Duodenal mucosa (tissue), 2 donors: ENCODE data around the gene ACBD6.

Experiments
- H3K27ac ChIP-seq: one replicate; pipeline ENCODE4 v1.7.0; 2013; ENCODE audit warnings: low read depth, low read length
- H3K27me3 ChIP-seq, 2 donors: one replicate each; pipeline ENCODE4 v1.7.0; 2013; ENCODE audit warnings: low read length in 2 of 2, control low read depth in 1 of 2; ENCODE audit not compliant: insufficient read depth in 2 of 2, control insufficient read depth in 1 of 2
- H3K36me3 ChIP-seq, 2 donors: one replicate each; pipeline ENCODE4 v1.7.0; 2013; ENCODE audit warnings: low read length in 2 of 2, control low read depth in 1 of 2; ENCODE audit not compliant: insufficient read depth in 2 of 2, control insufficient read depth in 1 of 2
- H3K4me1 ChIP-seq, 2 donors: one replicate each; pipeline ENCODE4 v1.7.0; 2013; ENCODE audit warnings: low read length in 2 of 2, control low read depth in 1 of 2; ENCODE audit not compliant: insufficient read depth in 2 of 2, control insufficient read depth in 1 of 2
- H3K4me3 ChIP-seq, 2 donors: one replicate each; pipeline ENCODE4 v1.7.0; 2013; ENCODE audit warnings: low read length in 2 of 2, low read depth in 1 of 2
- H3K9ac ChIP-seq, 2 donors: one replicate each; pipeline ENCODE4 v1.7.0; 2013; ENCODE audit warnings: low read length in 2 of 2, low read depth in 1 of 2
- H3K9me3 ChIP-seq, 2 donors: one replicate each; pipeline ENCODE4 v1.7.0; 2013; ENCODE audit warnings: low read length in 2 of 2, control low read depth in 1 of 2; ENCODE audit not compliant: control insufficient read depth in 1 of 2

ACBD6 gene

GRCh38 chr1:180381184-180381580 lies 121.2 kb downstream of the ACBD6 start:
- Histone ChIP-seq H3K4me1 (no peaks in the 10 kb centered on the region), H3K36me3 (no peaks in the 10 kb centered on the region), H3K9me3 (peaks cover 27 to 35% of the 10 kb centered on the region in 2 donors), H3K27me3 (no peaks in the 10 kb centered on the region), H3K27ac (no peak overlapping the region), H3K9ac (no peak overlapping the region), H3K4me3 (no peak overlapping the region)

GRCh38 chr1:180380259-180381183 lies 121.9 kb downstream of the ACBD6 start:
- Histone ChIP-seq H3K9me3 (peaks cover 27 to 32% of the 10 kb centered on the region in 2 donors), H3K9ac (no peak overlapping the region), H3K4me1 (no peaks in the 10 kb centered on the region)

GRCh38 chr1:180376800-180377199 lies 125.6 kb downstream of the ACBD6 start:
- no peak overlapping the region for H3K4me3 ChIP-seq
- no peaks in the 10 kb centered on the region for H3K27me3 ChIP-seq
- no peak overlapping the region for H3K9ac ChIP-seq
- H3K36me3 ChIP-seq: no peaks in the 10 kb centered on the region
- H3K4me1 ChIP-seq: peaks cover 12 to 18% of the 10 kb centered on the region in 2 donors
- no peak overlapping the region for H3K27ac ChIP-seq
- peaks cover 18 to 23% of the 10 kb centered on the region in 2 donors for H3K9me3 ChIP-seq

More at GRCh38 chr1:180380259-180381183, 121.9 kb downstream of the ACBD6 start:
- Histone ChIP-seq H3K36me3 (no peaks in the 10 kb centered on the region), H3K27me3 (no peaks in the 10 kb centered on the region), H3K27ac (no peak overlapping the region), H3K4me3 (no peak overlapping the region)

- H3K36me3 ChIP-seq: no peaks in the 10 kb centered on the region
Observed at GRCh38 chr1:180376253-180376652, 126.1 kb downstream of the ACBD6 start.

GRCh38 chr1:180372728-180373127 lies 129.6 kb downstream of the ACBD6 start:
- Histone ChIP-seq H3K27me3 (no peaks in the 10 kb centered on the region), H3K4me1 (peaks cover 17 to 25% of the 10 kb centered on the region in 2 donors), H3K9ac (no peak overlapping the region), H3K9me3 (no peaks in the 10 kb centered on the region), H3K27ac (no peak overlapping the region), H3K36me3 (no peaks in the 10 kb centered on the region), H3K4me3 (peak overlapping the region in 1 of 2 donors; percentile 16)

More at GRCh38 chr1:180376253-180376652, 126.1 kb downstream of the ACBD6 start:
- H3K4me1 ChIP-seq: peaks cover 12 to 23% of the 10 kb centered on the region in 2 donors
- H3K9me3 ChIP-seq: peaks cover 15 to 23% of the 10 kb centered on the region in 2 donors
- no peak overlapping the region for H3K27ac ChIP-seq
- no peak overlapping the region for H3K4me3 ChIP-seq
- H3K27me3 ChIP-seq: no peaks in the 10 kb centered on the region
- H3K9ac ChIP-seq: no peak overlapping the region

- Histone ChIP-seq H3K9ac (no peak overlapping the region), H3K4me1 (peaks cover 17 to 25% of the 10 kb centered on the region in 2 donors), H3K27me3 (no peaks in the 10 kb centered on the region), H3K36me3 (no peaks in the 10 kb centered on the region), H3K27ac (no peak overlapping the region), H3K4me3 (no peak overlapping the region), H3K9me3 (no peaks in the 10 kb centered on the region)
Observed at GRCh38 chr1:180370597-180370996, 131.8 kb downstream of the ACBD6 start.

- no peaks in the 10 kb centered on the region for H3K9me3 ChIP-seq
- no peaks in the 10 kb centered on the region for H3K36me3 ChIP-seq
- no peak overlapping the region for H3K27ac ChIP-seq
- H3K4me1 ChIP-seq: peaks cover 17 to 25% of the 10 kb centered on the region in 2 donors
- no peak overlapping the region for H3K4me3 ChIP-seq
- H3K9ac ChIP-seq: no peak overlapping the region
- no peaks in the 10 kb centered on the region for H3K27me3 ChIP-seq
Observed at GRCh38 chr1:180370188-180370587, 132.2 kb downstream of the ACBD6 start.

- Histone ChIP-seq H3K27ac (no peak overlapping the region), H3K36me3 (no peaks in the 10 kb centered on the region), H3K9ac (no peak overlapping the region), H3K9me3 (no peaks in the 10 kb centered on the region), H3K4me3 (no peak overlapping the region), H3K4me1 (peaks cover 17 to 22% of the 10 kb centered on the region in 2 donors), H3K27me3 (no peaks in the 10 kb centered on the region)
Observed at GRCh38 chr1:180369061-180369460, 133.3 kb downstream of the ACBD6 start.

GRCh38 chr1:180366371-180367068 lies 135.9 kb downstream of the ACBD6 start:
- H3K4me3 ChIP-seq: no peak overlapping the region
- no peaks in the 10 kb centered on the region for H3K9me3 ChIP-seq
- no peak overlapping the region for H3K27ac ChIP-seq
- peaks cover 4 to 5% of the 10 kb centered on the region in 2 donors for H3K4me1 ChIP-seq
- H3K36me3 ChIP-seq: no peaks in the 10 kb centered on the region
- H3K9ac ChIP-seq: no peak overlapping the region
- no peaks in the 10 kb centered on the region for H3K27me3 ChIP-seq

- Histone ChIP-seq H3K4me3 (no peak overlapping the region), H3K27me3 (no peaks in the 10 kb centered on the region), H3K27ac (no peak overlapping the region), H3K9me3 (no peaks in the 10 kb centered on the region), H3K4me1 (peaks cover 0 to 2% of the 10 kb centered on the region in 2 donors), H3K36me3 (no peaks in the 10 kb centered on the region), H3K9ac (no peak overlapping the region)
Observed at GRCh38 chr1:180365039-180365438, 137.3 kb downstream of the ACBD6 start.
